T-helper 2 cell (primary cell): ENCODE measurements around the gene NLN.
"Not testable (repeated sequence)": the region's sequence is repeated elsewhere in the genome, so short reads cannot be mapped to it uniquely, and the experiment has no call there.

Experiments
- DNase-seq, 5 experiments: peaks; one replicate each; pipeline versions ENCODE4 v3.0.0 to v3.0.0-alpha.2; 2012 to 2022

NLN gene

DNA sequence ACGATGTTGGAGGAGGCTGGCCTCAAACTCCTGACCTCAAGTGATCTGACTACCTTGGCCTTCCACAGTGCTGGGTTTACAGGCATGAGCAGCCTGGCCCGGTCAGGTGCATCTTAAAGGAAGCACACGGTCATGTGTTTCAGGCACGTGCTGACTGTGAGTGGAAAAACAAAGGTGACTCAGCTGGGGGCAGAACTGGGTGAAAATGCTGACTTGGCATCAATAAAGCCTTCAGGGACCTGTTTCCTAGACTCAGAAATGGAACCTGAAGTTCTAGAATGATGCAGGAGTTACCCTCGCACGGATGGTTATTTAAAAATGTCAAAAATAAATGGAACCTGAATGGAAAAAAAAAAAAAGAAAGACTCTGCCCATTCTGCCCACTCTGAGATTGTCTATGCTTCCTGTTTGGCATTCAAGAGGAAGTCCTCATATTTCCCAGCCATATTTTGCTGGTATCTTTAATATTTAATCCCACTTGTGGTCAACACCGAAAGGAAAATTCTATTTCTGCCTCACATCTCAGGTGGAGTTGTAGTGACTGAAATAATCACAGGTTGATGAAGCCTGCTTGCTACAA lies 12.3 kb downstream of the NLN start:
- not testable (repeated sequence) for DNase-seq

DNA sequence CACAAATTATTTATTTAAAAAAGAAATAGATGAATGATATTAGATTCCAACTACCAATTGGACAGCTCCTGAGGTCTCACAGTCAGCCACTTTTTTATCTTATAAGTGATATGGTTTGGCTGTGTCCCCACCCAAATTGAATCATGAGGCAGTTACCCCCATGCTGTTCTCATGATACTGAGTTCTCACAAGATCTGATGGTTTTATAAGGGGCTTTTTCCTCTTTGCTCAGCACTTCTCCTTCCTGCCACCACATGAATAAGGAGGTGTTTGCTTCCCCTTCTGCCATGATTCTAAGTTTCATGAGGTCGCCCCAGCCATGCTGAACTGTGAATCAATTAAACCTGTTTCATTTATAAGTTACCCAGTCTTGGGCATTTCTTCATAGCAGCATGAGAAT lies 12.9 kb downstream of the NLN start:
- DNase-seq: no peak

DNA sequence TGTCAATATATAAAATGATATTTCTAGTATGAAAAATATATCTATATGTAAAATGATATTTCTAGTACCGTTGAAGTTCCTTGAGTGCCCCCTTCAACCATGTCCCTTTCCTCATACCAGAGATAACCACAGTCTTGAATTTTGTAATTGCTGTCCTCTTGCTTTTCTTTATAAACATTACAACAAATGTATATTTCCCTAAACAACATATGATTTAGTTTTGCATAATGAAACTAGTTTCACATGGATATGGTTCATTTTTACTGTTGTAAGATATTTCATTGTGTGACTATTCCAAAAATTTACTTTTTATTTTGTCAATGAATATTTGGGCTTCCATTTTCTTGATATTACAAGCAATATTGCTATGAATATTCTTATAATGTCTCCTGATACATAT lies 14.0 kb downstream of the NLN start:
- DNase-seq: no peak

DNA sequence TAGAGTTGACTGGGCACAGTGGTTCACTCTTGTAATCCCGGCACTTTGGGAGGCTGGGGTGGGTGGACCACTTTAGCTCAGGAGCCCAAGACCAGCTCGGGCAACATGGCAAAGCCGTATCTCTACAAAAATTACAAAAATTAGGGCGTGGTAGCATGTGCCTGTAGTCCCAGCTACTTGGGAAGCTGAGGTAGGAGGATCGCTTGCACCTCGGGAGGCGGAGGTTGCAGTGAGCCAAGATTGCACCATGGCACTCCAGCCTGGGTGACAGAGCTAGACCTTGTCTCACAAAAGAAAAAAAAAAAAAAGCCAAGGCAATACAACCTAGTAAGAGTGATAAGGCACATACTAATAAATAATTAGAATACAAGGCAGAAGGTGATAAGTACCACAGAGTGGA lies 15.8 kb downstream of the NLN start:
- DNase-seq: no peak

DNA sequence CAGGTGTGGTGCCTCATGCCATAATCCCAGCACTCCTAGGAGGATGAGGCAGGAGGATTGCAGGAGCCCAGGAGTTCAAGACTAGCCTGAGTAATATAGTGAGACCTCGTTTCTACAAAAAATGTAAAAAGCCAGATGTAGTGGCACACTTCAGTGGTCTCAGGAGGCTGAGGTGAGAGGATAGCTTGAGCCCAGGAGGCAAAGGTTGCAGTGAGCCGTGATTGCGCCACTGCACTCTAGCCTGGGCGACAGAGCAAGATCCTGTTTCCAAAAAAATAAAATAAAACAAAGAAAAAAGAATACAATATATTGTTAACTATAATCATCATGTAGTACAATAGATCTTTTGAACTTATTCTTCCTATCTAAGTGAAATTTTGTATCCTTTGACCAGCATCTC lies 16.3 kb downstream of the NLN start:
- no peak for DNase-seq

DNA sequence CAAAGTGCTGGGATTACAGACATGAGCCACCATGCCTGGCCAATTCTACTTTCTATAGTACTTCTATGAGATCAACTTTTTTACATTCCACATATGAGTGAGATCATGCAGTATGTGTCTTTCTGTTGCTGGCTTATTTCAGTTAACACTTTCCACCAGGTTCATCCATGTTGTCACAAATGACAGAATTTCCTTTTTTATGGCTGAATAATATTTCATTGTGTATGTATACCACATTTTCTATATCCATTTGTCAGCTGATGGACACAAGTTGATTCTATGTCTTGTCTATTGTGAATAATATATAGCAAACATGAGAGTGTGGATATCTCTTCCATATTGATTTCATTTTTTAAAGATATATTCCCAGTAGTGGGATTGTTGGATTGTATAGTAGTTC lies 17.2 kb downstream of the NLN start:
- DNase-seq: no peak

DNA sequence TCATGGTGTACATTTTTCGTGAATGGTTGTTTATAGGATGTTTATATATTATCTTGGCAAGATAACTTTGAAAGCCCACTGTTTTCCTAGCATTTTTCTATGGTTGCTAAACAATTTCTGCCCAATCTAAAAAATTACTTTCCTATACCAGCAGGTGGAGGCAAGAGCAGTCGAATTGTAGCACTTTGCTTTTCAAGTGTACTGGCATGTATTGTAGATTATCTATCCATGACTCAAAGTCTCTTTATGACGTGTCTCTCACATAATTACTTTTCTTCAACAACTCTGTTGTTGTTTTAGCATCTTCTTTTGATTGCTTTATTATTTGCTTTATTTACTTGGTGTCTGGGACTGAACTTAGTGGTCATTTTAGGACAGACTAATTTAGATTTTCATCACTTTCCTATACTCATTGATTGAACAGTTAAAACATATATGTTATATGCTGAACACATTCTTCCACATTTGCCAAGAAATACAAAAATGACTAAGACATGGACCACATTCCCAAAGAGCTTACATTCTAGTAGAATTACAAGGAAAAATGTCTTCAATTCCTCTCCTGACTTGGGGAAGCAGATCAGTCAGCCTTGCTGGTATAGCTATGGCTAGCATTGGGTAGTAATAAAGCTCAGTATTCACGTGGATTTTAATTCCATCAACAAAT lies 20.7 kb downstream of the NLN start:
- peak in 1 of 5 experiments; percentile 84 for DNase-seq

DNA sequence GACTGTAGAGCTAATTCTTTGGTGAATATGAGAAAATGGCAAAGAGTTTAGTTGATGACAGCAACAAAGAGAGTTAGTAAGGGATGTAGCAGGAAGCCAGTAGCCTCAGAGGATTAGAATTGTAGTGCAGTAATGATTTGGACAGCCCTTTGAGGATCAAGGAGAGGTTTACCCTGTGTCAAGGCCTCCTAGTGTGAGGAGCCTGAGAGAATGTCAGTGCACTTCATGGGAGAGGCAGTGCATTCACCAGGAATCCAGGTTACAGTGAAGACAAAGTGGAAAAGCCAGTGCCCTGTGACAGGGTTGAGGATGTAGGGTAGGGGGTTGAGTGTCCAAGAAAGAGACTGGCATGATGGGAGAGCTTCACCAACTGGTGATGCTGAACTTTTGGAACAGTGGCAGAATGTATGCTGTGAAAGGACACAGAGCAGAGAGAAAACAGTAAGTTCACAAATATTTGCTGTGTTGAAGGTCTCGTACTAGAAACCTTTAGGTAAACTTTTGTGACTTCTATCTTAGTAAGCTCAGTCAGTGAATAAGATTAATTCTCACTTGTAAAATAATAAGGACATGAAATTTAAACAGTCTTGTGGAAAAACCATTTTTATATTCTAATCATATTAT lies 27.3 kb downstream of the NLN start:
- DNase-seq: no peak

DNA sequence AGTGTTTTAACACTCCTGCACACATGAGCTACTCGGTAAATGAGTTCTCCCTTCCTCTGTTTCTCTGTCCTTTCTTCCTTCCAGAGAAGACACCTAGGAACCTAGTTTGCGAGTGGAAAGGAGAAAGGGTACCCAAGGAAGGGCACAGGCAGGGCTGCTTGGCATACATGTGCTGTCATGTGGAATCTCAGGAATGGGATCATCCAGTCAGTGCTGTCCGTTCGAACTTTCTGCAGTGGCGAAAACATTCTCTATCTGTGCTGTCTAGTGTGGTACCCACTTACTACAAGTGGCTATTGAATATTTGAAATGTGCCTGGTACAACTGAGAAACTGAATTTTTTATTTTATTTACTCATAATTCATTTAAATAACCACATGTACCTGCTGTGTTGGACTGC lies 28.0 kb downstream of the NLN start:
- DNase-seq: no peak

DNA sequence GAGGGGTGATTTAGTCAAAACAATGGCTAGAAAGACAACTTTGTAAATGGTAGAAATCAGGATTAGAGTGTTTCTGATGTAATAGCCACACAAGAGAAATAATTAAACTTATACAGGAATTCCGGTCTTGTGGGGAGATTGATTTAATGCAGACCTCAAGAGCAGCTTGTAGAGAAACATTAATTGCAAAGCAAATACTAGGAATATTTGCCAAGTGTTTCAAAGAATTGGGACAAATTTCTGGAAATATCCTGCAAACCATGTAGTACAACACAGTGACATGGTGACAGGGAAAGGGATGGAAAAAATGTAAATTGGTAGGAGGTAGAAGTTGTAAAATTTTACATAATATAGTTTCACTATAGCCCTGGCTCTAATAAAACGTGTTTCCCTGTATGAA lies 28.9 kb downstream of the NLN start:
- no peak for DNase-seq

DNA sequence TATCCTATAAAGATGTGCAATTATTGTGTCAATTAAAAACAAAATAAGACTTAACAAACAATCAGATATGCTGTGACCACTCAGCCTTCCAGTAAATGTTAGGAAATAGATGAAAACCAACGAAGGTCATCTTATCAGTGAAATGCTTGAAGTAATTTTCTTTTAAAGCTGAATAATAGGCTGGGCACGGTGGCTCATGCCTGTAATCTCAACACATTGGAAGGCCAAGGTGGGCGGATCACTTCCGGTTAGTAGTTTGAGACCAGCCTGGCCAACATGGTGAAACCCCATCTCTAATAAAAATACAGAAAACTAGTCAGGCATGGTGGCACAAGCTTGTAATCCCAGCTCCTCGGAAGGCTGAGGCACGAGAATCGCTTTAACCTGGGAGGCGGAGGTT lies 31.2 kb downstream of the NLN start:
- no peak for DNase-seq

DNA sequence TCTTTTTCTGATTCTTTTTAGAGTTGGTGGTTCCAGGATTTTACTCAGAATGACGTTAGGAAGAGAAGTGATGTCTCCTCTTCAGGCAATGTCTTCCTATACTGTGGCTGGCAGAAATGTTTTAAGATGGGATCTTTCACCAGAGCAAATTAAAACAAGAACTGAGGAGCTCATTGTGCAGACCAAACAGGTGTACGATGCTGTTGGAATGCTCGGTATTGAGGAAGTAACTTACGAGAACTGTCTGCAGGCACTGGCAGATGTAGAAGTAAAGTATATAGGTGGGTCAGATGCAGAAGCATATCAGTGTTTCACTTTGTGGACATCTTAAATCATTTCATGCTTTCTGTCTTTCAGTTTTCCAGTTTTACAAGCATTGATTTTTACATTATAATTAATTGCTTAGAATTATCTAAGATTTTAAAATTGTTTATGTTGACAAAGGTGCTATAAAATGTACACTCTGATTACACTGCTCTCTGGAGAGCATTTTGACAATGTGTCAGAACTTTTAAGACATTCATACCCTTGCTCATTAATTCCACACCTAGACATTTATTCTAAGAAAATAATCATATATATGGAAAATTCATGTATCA lies 36.6 kb downstream of the NLN start:
- no peak for DNase-seq

DNA sequence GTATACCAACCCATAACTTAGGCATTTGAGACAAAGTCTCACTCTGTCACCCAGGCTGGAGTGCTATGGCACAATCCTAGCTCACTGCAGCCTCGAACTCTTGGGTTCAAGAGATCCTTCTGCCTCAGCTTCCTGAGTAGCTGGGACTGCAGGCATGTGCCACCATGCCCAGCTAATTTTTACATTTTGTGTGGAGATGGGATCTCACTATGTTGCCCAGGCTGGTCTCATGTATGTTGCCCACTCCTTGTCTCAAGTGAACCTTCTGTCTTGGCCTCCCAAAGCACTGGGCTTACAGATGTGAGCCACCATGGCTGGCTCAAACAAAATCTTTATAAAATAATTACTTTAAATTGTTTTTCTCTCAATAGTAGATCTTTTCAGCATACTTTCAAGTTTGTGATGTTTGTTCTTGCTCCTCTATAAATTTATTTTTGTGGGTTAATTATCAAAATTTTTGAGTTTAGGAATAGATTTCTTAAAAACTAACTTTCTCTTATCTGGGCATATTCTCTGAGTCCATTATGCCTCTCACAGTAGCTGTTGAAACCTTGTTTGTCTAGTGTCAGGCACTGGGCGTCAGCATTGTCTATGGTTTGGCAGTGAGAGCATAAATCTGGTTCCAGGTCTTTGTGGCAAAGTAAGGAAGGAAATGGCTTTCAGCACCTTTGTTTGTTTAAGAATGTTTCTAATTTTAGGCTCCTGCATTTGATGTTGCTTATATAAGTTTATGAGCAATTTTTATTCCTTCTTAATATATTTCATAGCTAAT lies 38.7 kb downstream of the NLN start:
- peak in 3 of 5 experiments; percentile 29 to 84 (median 40) for DNase-seq

DNA sequence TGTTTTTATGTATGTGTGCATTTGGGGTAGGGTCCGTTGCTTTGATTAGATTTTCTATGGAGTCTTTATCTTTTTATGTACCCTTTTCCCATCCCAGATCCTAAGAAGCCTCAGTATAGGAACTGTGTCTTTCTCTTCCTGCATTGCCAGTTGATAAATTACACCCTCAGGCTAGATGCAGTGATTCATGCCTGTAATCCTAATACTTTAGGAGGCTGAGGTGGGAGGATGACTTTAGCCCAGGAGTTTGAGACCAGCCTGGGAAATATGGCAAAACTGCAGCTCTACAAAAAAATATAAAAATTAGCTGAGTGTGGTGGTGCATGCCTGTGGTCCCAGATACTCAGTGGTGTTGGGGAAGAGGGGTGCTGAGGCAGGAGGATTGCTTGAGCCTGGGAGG lies 40.2 kb downstream of the NLN start:
- DNase-seq: no peak

DNA sequence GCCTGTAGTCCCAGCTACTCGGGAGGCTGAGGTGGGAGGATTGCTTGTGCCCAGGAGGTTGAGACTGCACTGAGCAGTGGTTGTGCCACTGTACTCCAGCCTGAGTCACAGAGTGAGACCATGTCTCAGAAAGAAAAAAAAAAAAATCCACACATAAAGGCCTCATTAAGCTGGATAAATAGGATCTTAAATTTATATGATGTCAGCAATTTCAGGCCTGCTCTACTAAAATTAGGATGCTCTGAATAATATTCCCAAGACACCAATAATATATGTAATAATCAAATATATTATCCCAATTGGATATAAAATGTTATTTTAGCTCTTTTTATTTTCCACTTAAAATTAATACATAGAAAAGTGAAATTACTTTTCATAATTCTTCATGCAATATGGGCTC lies 43.6 kb downstream of the NLN start:
- DNase-seq: no peak

DNA sequence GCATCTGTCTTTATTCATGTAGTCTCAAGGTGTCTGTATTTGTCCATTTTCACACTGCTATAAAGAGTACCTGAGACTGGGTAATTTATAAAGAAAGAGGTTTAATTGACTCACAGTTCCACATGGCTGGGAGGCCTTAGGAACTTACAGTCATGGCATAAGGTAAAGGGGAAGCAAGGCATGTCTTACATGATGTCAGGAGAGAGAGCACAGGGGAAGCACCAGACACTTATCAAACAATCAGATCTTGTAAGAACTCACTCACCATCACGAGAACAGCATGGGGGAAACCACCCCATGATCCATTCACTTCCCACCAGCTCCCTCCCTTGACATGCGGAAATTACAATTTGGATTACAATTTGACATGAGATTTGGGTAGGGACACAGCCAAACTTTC lies 44.2 kb downstream of the NLN start:
- peak in 1 of 5 experiments; percentile 44 for DNase-seq

DNA sequence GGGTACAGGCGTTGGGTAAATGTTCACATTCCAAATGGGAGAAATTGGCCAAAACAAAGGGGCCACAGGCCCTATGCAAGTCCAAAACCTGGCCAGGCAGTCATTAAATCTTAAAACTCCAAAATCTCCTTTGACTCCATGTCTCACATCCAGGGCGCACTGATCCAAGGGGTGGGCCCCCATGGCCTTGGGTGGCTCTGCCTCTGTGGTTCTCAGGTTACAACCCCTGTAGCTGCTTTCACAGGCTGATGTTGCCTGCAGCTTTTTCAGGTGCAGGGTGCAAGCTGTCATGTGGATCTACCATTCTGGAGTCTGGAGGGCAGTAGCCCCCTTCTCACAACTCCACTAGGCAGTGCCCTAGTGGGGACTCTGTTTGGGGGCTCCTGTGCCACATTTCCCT lies 44.8 kb downstream of the NLN start:
- DNase-seq: no peak

DNA sequence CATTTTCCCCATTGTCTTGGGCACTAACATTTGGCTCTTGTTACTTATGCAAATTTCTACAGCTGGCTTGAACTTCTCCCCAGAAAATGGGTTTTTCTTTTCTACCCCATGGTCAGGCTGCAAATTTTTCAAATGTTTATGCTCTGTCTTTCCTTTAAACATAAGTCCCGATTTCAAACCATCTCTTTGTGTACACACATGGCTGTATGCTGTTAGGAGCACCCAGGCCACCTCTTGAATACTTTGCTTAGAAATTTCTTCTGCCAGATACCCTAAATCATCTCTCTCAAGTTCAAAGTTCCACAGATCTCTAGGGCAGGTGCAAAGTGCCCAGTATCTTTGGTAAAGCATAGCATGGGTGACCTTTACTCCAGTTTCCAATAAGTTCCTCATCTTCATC lies 45.6 kb downstream of the NLN start:
- DNase-seq: no peak

DNA sequence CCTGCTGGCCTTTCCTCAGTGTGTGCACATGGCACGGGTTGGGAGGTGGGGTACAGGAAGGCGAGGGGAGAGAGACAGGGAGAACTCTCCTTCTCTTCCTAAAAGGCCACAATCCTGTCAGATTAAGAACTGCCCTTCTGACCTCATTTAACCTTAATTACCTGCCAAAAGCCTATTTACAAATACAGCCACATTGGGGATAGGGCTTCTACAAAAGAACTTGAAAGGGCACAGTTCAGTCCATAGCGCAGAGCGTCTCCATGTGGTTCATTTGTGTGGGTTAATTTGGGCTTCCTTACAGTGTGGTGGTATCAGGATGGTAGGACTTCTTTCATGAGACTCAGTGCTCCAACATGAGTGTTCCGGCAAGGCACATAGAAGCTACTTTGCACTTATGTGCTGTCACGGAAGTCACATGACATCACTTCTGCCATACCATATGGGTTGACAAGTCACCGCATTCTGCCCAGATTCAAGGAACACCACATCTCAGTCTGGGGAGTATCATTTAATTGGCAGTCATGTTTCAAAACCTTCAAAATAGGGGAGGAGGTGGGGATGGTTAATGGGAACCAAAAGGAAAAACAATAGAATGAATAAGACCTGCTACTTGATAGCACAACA lies 46.8 kb downstream of the NLN start:
- DNase-seq: no peak

DNA sequence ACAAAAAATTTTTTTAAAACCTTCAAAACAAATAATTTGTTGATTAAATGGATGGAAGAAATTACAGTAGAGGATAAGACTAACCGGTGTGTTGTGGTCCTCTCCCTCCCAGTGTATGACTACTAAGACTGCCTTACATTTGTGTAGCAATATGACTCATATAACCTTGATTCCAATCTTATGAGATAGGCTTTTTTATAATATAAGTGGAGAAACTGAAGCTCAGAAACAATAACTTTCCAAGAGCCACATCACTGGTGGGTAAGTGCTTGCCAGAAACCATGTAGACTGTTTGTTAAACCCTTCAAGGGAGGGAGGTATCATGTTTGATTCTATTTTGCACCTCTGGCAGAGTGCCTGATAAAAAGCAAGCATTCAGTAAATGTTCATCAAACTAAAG lies 47.5 kb downstream of the NLN start:
- DNase-seq: peak in 1 of 5 experiments; percentile 51

DNA sequence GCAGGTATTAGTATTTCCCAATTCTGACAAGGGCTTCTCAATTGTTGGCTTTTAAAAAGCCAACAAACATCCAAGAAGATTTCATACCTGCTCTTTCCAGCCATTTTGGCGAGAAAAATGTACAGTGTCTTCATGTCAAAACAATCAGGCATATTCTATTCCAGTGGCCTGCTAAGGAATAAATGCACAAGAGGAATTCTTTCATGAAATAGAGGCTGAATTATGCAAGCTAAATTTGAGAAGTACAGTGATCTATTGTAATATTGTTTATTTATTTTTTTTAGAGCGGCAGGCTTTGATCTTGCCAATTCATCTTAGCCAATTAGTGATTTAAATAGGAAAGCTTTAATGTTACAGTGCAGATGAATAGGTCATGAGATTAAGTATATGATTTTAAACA lies 49.3 kb downstream of the NLN start:
- no peak for DNase-seq

DNA sequence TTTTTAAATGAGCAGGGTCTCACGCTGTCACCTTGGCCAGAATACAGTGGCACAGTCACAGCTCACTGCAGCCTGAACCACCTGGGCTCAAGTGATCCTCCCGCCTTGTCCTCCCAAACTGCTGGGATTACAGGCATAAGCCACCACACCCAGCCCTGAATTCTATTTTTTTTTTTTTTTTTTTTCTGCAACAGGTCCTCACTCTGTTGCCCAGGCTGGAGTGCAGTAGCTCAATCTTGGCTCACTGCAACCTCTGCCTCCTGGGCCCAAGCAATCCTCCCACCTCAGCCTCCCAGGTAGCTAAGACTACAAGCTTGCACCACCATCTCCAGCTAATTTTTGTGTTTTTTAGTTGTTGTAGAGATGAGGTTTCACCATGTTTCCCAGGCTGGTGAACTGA lies 51.0 kb downstream of the NLN start:
- DNase-seq: not testable (repeated sequence)

DNA sequence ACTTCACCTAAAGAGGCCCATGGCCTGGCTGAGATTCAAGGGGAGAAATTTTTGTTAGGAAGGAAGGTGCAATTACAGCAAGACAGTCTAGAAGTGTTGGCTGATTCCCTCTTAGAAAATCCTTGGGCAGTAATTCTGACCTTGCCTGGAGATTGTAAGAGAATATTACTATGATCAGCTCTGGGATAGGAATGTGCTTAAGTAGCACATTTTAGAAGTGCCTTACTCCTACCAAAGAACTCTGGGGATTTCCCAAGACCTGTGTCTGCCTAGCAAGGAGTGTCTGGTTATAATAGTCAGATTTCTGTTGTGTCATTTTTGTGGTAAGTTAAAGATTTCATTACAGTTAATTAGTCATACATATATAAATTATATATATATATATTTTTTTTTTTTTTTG lies 52.3 kb downstream of the NLN start:
- DNase-seq: peak in 1 of 5 experiments; percentile 63
